PC-3 (cell line): ENCODE results near the gene SEMA3B. TPM values are rescaled to one million over a fixed set of nuclear protein-coding genes. Genes with fewer than 3 reads are reported as not detected.

ENCODE experiments used
- ATAC-seq: fragments of 200-7000 bp; cut with Tn5 transposase; 2 replicates; pipeline ENCODE4 v1.9.1; 2020; ENCODE audit warnings: mild to moderate bottlenecking, moderate library complexity
- BruUV-seq: library from RNA; stranded (reverse); fragments of 400-500 nt; replicated peaks from 2 replicates; lab custom pipeline; 2021; lab: Mats Ljungman, UMichigan
- CTCF ChIA-PET: fragments of 300-600 bp; sonication (Branson Sonifier 250); formaldehyde crosslinking; loops from one replicate; lab custom pipeline; 2022; ENCODE audit warnings: antibody characterized with exemption; lab: Charles Lee
- POLR2A ChIA-PET: fragments of 300-600 bp; sonication (Branson Sonifier 250); formaldehyde crosslinking; loops from one replicate; lab custom pipeline; 2022; ENCODE audit warnings: antibody characterized with exemption; ENCODE audit not compliant: unreplicated experiment; lab: Charles Lee
- DNase-seq: peaks from one replicate; pipeline ENCODE4 v3.0.0-alpha.2; 2015
- H2AFZ ChIP-seq: fragments of 300-600 bp; sonication (generic); 2 replicates; pipeline ENCODE4 v1.6.0; 2016; ENCODE audit warnings: antibody characterized with exemption, low read length
- H3F3A ChIP-seq: fragments of 300-600 bp; sonication (generic); one replicate; pipeline ENCODE4 v1.6.0; 2017; ENCODE audit warnings: antibody characterized with exemption, low read length, control low read depth, mild to moderate bottlenecking; ENCODE audit not compliant: unreplicated experiment
- H3K27ac ChIP-seq: fragments of 300-600 bp; sonication (generic); 2 replicates; pipeline ENCODE4 v1.5.1; 2016; ENCODE audit warnings: mild to moderate bottlenecking, low read length
- H3K27me3 ChIP-seq: fragments of 300-600 bp; sonication (generic); 2 replicates; pipeline ENCODE4 v1.6.1; 2016; ENCODE audit warnings: low read length, mixed read lengths
- H3K36me3 ChIP-seq: fragments of 300-600 bp; sonication (generic); 2 replicates; pipeline ENCODE4 v1.6.1; 2016; ENCODE audit warnings: low read depth, mixed run types, low read length, mixed read lengths
- H3K4me1 ChIP-seq: fragments of 300-600 bp; sonication (generic); 2 replicates; pipeline ENCODE4 v1.5.1; 2016; ENCODE audit warnings: low read length; ENCODE audit not compliant: insufficient read depth
- H3K4me2 ChIP-seq: fragments of 300-600 bp; sonication (generic); 2 replicates; pipeline ENCODE4 v1.6.0; 2016; ENCODE audit warnings: low read length
- H3K4me3 ChIP-seq: fragments of 300-600 bp; sonication (generic); 2 replicates; pipeline ENCODE4 v1.5.1; 2016; ENCODE audit warnings: mild to moderate bottlenecking, low read length, mixed read lengths
- H3K79me2 ChIP-seq: fragments of 300-600 bp; sonication (generic); 2 replicates; pipeline ENCODE4 v1.6.1; 2017; ENCODE audit warnings: low read length, mixed read lengths
- H3K9ac ChIP-seq: fragments of 300-600 bp; sonication (generic); 2 replicates; pipeline ENCODE4 v1.6.0; 2016; ENCODE audit warnings: mild to moderate bottlenecking, low read length
- H3K9me2 ChIP-seq: fragments of 300-600 bp; sonication (generic); replicated peaks from 2 replicates; pipeline ENCODE4 v1.6.1; 2016; ENCODE audit warnings: mixed run types, low read length, mixed read lengths
- H3K9me3 ChIP-seq: fragments of 300-600 bp; sonication (generic); 2 replicates; pipeline ENCODE4 v1.6.1; 2016; ENCODE audit warnings: low read length, mixed read lengths
- H4K20me1 ChIP-seq: fragments of 300-600 bp; sonication (generic); 2 replicates; pipeline ENCODE4 v1.6.1; 2016; ENCODE audit warnings: low read length, mixed read lengths
- CTCF ChIP-seq: fragments of 300-600 bp; sonication (generic); conservative IDR thresholded peaks from 2 replicates; pipeline ENCODE4 v1.5.1; 2017; ENCODE audit warnings: antibody characterized with exemption, low read depth, mild to moderate bottlenecking, low read length
- EZH2 ChIP-seq: fragments of 300-600 bp; sonication (generic); IDR thresholded peaks from one replicate; pipeline ENCODE4 v1.6.1; 2017; ENCODE audit warnings: antibody characterized with exemption, mild to moderate bottlenecking, low read length; ENCODE audit not compliant: unreplicated experiment
- EZH2phosphoT487 ChIP-seq: fragments of 300-600 bp; sonication (generic); IDR thresholded peaks from 2 replicates; pipeline ENCODE4 v1.6.1; 2018; ENCODE audit warnings: mild to moderate bottlenecking, antibody characterized with exemption, low read length, borderline replicate concordance
- intact Hi-C: fragments of 100-400 bp; cut with micrococcal nuclease; formaldehyde crosslinking; loops from 2 replicates; pipeline ENCODE4 v1.9.0; 2023
- total RNA-seq: library from RNA; depleted of rRNA; stranded (reverse); fragments of >200 nt; gene quantifications from 2 replicates; pipeline ENCODE4 v1.2.3, GENCODE V29; 2014

Gene SEMA3B
- total RNA-seq, 1 experiment from 2014 or later: 40.1 TPM

- no TSS peak for BruUV-seq
- H3K27ac ChIP-seq: no peak overlapping the region
These were observed 54.2 kb downstream of the SEMA3B start for GRCh38 chr3:50323092-50323600.

GRCh38 chr3:50323614-50324199 lies 54.8 kb downstream of the SEMA3B start:
- intact Hi-C loops: loop anchor here (1.0 to 5.0 kb wide), 2 partner anchors 49 to 126 kb away; no protein-coding TSS in a partner anchor
- no peaks in the 10 kb centered on the region for H3K9me3 ChIP-seq
- no peaks in the 10 kb centered on the region for H3K9me2 ChIP-seq
- H3F3A ChIP-seq: no peaks in the 10 kb centered on the region
- H3K4me3 ChIP-seq: no peak overlapping the region
- DNase-seq (no peak), ATAC-seq (no peak)
- H3K4me1 ChIP-seq: peaks cover 29% of the 10 kb centered on the region
- BruUV-seq: no TSS peak
- ChIA-PET POLR2A (interaction anchor here (0.6 kb wide), 1 partner anchor 10 kb away, joined by 6 read pairs; no protein-coding TSS in a partner anchor), CTCF (interaction anchor here (0.6 to 1.4 kb wide), 4 partner anchors 21 to 64 kb away, joined by 3 to 7 read pairs (median 4); partner anchors contain the start of genes HYAL1, HYAL3 and NAA80)
- TF ChIP-seq EZH2phosphoT487: no peak
- no peak for TF ChIP-seq CTCF
- TF ChIP-seq EZH2: no peak
- H3K9ac ChIP-seq: no peak overlapping the region
- H3K4me2 ChIP-seq: no peak overlapping the region
- H3K27me3 ChIP-seq: no peaks in the 10 kb centered on the region
- no peak overlapping the region for H3K27ac ChIP-seq
- H4K20me1 ChIP-seq: no peaks in the 10 kb centered on the region
- peaks cover 6% of the 10 kb centered on the region for H3K36me3 ChIP-seq
- no peak overlapping the region for H2AFZ ChIP-seq
- H3K79me2 ChIP-seq: peaks cover 42% of the 10 kb centered on the region

More at GRCh38 chr3:50323092-50323600, 54.2 kb downstream of the SEMA3B start:
- Histone ChIP-seq H3F3A (peaks cover under 1% of the 10 kb centered on the region), H3K4me2 (no peak overlapping the region), H3K9ac (no peak overlapping the region), H3K9me3 (no peaks in the 10 kb centered on the region), H3K27me3 (no peaks in the 10 kb centered on the region), H3K79me2 (peaks cover 47% of the 10 kb centered on the region), H2AFZ (no peak overlapping the region), H3K36me3 (peaks cover 6% of the 10 kb centered on the region), H4K20me1 (no peaks in the 10 kb centered on the region), H3K4me1 (peaks cover 31% of the 10 kb centered on the region), H3K4me3 (no peak overlapping the region), H3K9me2 (no peaks in the 10 kb centered on the region)
- intact Hi-C loops: loop anchor here (5.0 kb wide), 1 partner anchor 126 kb away; no protein-coding TSS in a partner anchor
- POLR2A ChIA-PET: no interaction called here
- no peak for ATAC-seq
- DNase-seq: no peak
- no peak for TF ChIP-seq EZH2phosphoT487
- TF ChIP-seq CTCF: no peak
- TF ChIP-seq EZH2: no peak
- CTCF ChIA-PET: interaction anchor here (1.4 kb wide), 1 partner anchor 24 kb away, joined by 7 read pairs; the partner anchor contains the start of genes HYAL3 and NAA80
